GM13976 (cell line): Measurements from ENCODE around the gene UBE2D3.
"Not testable (repeated sequence)": the region's sequence is repeated elsewhere in the genome, so short reads cannot be mapped to it uniquely, and the experiment has no call there.

ENCODE experiments used
- DNase-seq: peaks from one replicate; pipeline ENCODE4 v3.0.0; 2012; ENCODE audit warnings: low spot score
- in situ Hi-C: fragments of 300-500 bp; cut with MboI; formaldehyde crosslinking; loops from one replicate; pipeline ENCODE4 v1.12.0; 2022; ENCODE audit warnings: low sequenced_read_pairs, mixed read lengths, inconsistent platforms; ENCODE audit not compliant: unreplicated experiment
- TF ChIP-seq, protein P1 (sequence below): IDR thresholded peaks from 2 replicates; pipeline ENCODE4 v1.5.1; 2012; ENCODE audit warnings: borderline replicate concordance, mild to moderate bottlenecking; ENCODE audit not compliant: insufficient read depth; ENCODE audit errors: extremely low read depth, missing control alignments, control extremely low read depth

UBE2D3 gene

DNA sequence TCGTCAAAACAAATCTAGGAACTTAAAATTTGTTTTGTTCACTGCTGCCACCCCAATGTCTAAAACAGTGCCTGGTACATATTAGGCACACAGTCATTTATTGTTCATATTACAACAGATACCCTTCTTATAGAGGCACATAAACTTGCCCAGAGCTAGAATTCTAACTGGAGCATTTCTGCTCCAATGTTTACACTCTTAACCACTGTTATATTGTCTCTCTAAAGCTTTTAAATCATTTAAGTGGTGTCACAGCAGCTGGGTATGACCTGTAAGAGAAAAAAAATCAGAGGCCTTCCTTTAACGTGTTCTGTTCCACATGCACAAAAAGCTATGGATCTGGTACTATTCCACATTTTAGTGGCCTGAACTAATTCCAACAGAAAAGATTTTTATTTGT lies 3.0 kb downstream of the UBE2D3 start:
- in situ Hi-C loops: no loop called here
- TF ChIP-seq, protein P1, sequence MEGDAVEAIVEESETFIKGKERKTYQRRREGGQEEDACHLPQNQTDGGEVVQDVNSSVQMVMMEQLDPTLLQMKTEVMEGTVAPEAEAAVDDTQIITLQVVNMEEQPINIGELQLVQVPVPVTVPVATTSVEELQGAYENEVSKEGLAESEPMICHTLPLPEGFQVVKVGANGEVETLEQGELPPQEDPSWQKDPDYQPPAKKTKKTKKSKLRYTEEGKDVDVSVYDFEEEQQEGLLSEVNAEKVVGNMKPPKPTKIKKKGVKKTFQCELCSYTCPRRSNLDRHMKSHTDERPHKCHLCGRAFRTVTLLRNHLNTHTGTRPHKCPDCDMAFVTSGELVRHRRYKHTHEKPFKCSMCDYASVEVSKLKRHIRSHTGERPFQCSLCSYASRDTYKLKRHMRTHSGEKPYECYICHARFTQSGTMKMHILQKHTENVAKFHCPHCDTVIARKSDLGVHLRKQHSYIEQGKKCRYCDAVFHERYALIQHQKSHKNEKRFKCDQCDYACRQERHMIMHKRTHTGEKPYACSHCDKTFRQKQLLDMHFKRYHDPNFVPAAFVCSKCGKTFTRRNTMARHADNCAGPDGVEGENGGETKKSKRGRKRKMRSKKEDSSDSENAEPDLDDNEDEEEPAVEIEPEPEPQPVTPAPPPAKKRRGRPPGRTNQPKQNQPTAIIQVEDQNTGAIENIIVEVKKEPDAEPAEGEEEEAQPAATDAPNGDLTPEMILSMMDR: no peak
- DNase-seq: no peak

DNA sequence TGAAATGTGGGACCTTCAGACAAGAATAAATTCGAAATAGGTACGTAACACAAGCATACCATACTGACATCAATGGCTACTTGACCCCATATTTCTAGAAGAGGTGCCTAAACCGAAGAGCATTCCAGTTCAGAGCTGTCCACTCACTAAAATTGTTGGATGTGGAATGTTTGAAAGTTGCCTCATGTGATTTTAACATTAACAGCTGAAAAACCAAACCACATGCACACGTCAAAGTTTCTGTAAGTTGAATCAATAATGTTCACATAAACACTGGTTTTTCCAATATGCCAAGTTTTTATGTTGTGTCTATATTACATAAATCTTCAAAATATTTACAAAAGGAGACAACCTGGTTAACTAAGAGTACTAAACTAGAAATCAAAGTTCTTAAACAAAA lies 3.5 kb downstream of the UBE2D3 start:
- TF ChIP-seq, protein P1: no peak
- in situ Hi-C loops: no loop called here
- no peak for DNase-seq

DNA sequence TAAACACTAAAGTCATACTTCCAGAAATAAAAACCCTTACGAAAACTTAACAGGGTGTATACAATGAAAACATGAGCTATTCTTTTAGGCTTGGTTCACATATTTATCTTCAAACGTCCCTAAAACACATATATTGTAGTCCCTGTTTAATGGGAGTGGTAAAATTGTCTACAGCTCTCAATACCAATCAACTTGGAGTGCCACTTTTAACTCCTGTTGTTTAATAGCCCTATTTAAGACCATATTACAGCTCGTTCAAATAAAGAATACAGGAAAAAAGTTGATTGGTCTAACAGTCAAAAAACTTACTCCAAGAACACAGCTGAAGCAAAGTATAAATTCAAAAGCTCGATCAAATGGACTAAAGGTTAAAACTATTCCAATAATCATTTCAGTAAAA lies 3.9 kb downstream of the UBE2D3 start:
- no peak for DNase-seq
- TF ChIP-seq, protein P1: no peak
- in situ Hi-C loops: no loop called here

DNA sequence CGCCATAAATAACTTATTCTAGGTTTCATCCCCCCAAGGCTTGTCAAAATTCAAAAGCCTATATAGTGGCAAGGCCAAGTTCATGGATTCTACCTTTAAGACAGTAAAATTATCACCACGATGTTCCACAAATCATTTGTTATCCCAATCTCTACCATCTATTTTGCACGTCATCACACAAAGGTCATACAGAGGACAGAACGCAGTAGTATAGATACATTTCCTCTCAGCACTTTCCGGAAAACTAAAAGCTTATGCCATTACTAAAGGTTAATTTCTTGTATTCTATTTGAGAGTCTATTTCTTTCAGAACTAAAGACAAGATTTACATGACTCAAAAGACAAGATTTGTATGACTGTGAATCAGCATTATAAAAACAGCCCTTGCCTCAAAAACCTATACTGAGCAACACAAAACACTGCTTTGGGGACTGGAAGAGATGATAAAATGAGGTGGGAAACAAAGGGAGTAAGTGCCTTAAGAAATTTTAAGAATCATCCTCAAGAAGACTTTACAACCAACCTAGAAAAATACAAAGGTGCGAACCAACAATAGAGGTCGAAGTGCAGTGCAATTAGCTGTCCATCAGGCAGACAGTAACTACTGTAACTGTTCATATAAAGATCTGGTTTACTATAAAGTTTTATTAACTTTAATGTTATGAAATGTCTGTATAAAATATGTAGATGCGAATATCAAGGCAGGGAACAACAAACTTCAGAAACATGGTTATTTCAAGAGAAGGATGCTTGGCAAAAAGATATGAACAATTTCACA lies 7.6 kb downstream of the UBE2D3 start:
- in situ Hi-C loops: no loop called here

DNA sequence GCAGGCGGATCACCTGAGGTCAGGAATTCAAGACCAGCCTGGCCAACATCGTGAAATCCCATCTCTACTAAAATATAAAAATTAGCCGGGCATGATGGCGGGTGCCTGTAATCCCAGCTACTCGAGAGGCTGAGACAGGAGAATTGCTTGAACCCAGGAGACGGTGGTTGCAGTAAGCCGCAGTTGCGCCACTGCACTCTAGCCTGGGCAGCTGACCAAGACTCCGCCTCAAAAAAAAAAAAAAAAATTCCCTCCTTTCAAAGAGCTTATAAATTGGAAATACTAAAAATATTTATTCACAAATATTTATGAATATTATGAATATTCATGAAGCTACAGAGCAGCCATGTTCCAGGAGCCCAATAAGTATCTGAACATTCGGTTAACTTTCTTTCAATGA lies 8.3 kb downstream of the UBE2D3 start:
- in situ Hi-C loops, DNase-seq: not testable (repeated sequence)

More for the DNA sequence above, 7.6 kb downstream of the UBE2D3 start:
- TF ChIP-seq, protein P1: no peak
- DNase-seq: no peak

DNA sequence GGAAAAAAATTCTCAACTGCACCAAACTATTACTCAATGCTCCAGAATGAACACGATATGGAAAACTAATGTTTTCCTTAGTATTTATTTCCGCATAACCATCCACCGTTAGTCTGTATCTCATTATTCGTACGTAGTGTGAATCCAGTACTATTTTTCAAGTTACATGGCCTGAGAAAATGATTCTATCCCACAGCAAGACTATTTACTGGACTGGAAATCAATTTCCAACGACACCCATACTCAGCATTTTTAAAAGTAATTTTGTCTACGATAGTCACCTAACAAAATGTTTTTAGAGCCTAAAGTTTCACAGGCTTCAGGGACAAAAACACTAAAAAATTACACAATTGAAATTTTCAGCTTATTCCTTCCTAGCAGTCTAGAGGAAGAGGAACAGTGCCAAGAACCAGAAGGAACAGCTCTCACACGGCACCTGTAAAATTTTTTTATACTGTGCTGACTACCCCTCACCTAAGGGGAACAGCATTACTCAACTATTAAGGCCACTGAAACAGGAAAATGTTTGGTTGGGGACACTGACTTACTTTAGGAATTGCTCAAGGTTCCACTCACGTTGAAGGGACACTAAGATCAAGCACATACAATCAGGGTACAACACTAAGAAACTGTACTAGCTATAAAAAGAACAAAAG lies 9.6 kb downstream of the UBE2D3 start:
- no peak for DNase-seq
- TF ChIP-seq, protein P1: no peak
- in situ Hi-C loops: no loop called here

DNA sequence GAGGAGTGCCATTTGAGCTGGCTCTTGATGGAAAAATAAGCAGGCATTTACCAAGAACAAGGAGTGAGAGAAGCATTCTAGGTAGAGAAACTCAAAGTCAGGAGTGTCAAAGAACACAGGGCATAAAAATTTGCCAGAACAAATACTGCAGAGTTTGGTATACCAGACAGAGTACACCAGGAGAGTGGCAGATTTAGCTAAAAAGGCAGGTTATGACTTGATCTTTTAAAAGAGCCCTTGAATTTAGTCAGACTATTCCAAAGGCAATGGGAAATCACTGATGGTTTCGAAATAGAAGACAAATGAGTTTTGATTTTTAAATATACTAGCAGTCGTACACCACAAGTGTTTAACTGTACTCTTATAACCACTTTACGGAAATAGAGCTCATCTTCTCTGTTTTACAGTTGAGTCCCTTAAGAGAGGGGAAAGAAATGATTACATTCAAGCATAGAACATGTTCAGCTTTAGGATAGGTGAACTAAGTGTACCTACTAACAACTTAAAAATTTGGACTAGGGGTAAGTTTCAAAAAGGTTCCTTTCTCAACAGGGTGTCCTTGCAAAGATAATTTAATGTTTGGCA lies 10.2 kb downstream of the UBE2D3 start:
- in situ Hi-C loops: no loop called here
- TF ChIP-seq, protein P1: no peak
- no peak for DNase-seq
